ENCODE measurements around the gene TENT5C. TPM values are rescaled to one million over a fixed set of nuclear protein-coding genes. Genes with fewer than 3 reads are reported as not detected.

TENT5C gene
- polyA plus RNA-seq, 3 donors = 2.4 to 5.2 (median 2.7) TPM

Other genes with a start within 250 kb of the TENT5C start
- gene MAN1A2, start 238.6 kb upstream of the TENT5C start, polyA plus RNA-seq (ENCODE audit: insufficient read length in 3 of 3) = 10 to 100 TPM; 40.1 to 44.2 (median 41.5) TPM